ENCODE data around the gene UBE3A.

UBE3A gene

GRCh38 chr15:25331404-25331803, 107.4 kb downstream of the UBE3A start:
- no peak for DNase-seq (ENCODE audit: low read depth)

- DNase-seq (ENCODE audit: low read depth) = no peak
Measured at GRCh38 chr15:25329696-25330095, 109.1 kb downstream of the UBE3A start.

GRCh38 chr15:25327686-25328085, 111.1 kb downstream of the UBE3A start:
- no peak for DNase-seq (ENCODE audit: low read depth)

- DNase-seq (ENCODE audit: low read depth) = no peak
Measured at GRCh38 chr15:25325187-25325586, 113.6 kb downstream of the UBE3A start.

- no peak for DNase-seq (ENCODE audit: low read depth)
Measured at GRCh38 chr15:25323420-25323819, 115.4 kb downstream of the UBE3A start.

- no peak for DNase-seq (ENCODE audit: low read depth)
Measured at GRCh38 chr15:25287823-25288222, 151.0 kb downstream of the UBE3A start.
